ENCODE results near the gene SNTB2. TPM values are rescaled to one million over a fixed set of nuclear protein-coding genes. Genes with fewer than 3 reads are reported as not detected.

Gene SNTB2
- total and polyA plus RNA-seq, 2 of the 13 experiments (the other 11 are each of a cell fraction or from before 2014, with no cell fraction given) = 11.5 to 19.2 TPM

DNA sequence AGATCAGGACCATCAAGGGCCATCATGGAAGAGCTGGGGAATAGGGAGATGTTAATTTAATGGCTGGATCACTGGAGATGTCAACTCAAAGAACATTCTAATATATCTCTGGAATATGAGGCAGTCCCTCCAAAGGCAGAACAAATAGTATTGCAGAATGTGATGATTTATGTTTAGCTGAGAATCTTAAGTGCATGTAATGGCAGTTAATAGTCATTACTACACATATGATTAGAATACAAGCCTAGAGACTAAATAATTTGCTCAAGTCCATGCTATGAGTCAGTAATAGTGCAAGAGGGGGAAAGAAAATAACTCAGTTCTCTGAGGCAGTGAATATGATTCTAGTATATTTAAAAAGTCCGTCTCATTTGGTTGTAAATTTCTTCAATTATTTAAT is 32.3 kb downstream of the SNTB2 start:
- BruUV-seq (replicated peaks) = no TSS peak
- H3K4me3 ChIP-seq (replicated peaks in 1 of 3; ENCODE audit: insufficient read depth in 1 of 3, low read depth in 2 of 3, low read length in 3 of 3) = no peak overlapping the region
- H3K79me2 ChIP-seq (ENCODE audit: insufficient read depth, low read length) = peaks cover 25% of the 10 kb centered on the region
- POLR2A ChIA-PET = no interaction called here
- H3K27ac ChIP-seq (ENCODE audit: extremely low read length, insufficient read depth, low read length) = no peak overlapping the region
- H3K36me3 ChIP-seq (replicated peaks in 1 of 2; ENCODE audit: control insufficient read depth in 1 of 2, insufficient read depth in 2 of 2, low read length in 2 of 2) = no peaks in the 10 kb centered on the region
- no peak for ATAC-seq
- no peak overlapping the region for H3K4me2 ChIP-seq (ENCODE audit: low read depth, low read length)
- FAIRE-seq = no peak
- no peak overlapping the region for H2AFZ ChIP-seq (ENCODE audit: low read length)
- 96% methylated on average over 1 of the region's 1 CpG for WGBS (ENCODE audit: low lambda C conversion rate)
- in situ Hi-C loops (cut with HindIII; ENCODE audit: extremely low pct_ligation_motif_present, low pct_unique_long_range_greater_than_20kb) = no loop called here
- no peaks in the 10 kb centered on the region for H4K20me1 ChIP-seq (ENCODE audit: insufficient read depth, low read length)
- intact Hi-C loops (cut with micrococcal nuclease; ENCODE audit: unreplicated experiment) = no loop called here
- no peaks in the 10 kb centered on the region for H3K27me3 ChIP-seq (ENCODE audit: control insufficient read depth in 1 of 2, insufficient read depth in 2 of 2, low read length in 2 of 2)
- DNase-seq (ENCODE audit: low spot score) = no peak
- H3K9ac ChIP-seq (ENCODE audit: insufficient read depth, low read depth, low read length) = no peak overlapping the region
- CTCF ChIA-PET (ENCODE audit: low intra/inter-chr PET ratio, low total read pairs) = no interaction called here
- peaks cover 45% of the 10 kb centered on the region for H3K4me1 ChIP-seq (ENCODE audit: insufficient read depth, low read length)
- H3K9me3 ChIP-seq (ENCODE audit: low read length) = no peaks in the 10 kb centered on the region
- no peak for TF ChIP-seq MYC (CRISPR knock-in tag; IDR thresholded peaks at IDR 0.05; ENCODE audit: borderline replicate concordance)
- TF ChIP-seq ZMYM2 (CRISPR knock-in tag; IDR thresholded peaks at IDR 0.05) = no peak
- TF ChIP-seq, protein P1, sequence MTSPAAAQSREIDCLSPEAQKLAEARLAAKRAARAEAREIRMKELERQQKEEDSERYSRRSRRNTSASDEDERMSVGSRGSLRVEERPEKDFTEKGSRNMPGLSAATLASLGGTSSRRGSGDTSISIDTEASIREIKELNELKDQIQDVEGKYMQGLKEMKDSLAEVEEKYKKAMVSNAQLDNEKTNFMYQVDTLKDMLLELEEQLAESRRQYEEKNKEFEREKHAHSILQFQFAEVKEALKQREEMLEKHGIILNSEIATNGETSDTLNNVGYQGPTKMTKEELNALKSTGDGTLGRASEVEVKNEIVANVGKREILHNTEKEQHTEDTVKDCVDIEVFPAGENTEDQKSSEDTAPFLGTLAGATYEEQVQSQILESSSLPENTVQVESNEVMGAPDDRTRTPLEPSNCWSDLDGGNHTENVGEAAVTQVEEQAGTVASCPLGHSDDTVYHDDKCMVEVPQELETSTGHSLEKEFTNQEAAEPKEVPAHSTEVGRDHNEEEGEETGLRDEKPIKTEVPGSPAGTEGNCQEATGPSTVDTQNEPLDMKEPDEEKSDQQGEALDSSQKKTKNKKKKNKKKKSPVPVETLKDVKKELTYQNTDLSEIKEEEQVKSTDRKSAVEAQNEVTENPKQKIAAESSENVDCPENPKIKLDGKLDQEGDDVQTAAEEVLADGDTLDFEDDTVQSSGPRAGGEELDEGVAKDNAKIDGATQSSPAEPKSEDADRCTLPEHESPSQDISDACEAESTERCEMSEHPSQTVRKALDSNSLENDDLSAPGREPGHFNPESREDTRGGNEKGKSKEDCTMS (CRISPR knock-in tag; conservative IDR thresholded peaks at IDR 0.05) = no peak
- TF ChIP-seq RAD21 (CRISPR knock-in tag; IDR thresholded peaks at IDR 0.05) = no peak
- TF ChIP-seq POGZ (CRISPR knock-in tag; IDR thresholded peaks at IDR 0.05) = no peak

DNA sequence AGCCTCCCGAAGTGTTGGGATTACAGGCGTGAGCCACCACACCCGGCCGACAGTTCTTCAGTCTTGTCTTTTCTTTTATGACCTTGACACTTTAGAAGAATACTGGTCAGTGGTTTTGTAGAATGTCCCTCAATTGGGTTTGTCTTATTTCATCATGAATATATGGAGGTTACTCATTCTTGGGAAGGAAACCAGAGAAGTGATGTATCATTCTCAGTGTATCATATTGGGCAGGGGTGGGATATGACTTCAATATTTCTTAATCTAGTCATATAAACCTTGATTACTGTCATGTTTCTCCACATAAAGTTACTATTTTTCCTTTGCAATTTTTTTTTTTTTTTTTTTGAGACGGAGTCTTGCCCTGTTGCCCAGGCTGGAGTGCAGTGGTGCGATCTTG is 36.9 kb downstream of the SNTB2 start:
- no peak overlapping the region for H3K4me3 ChIP-seq (replicated peaks in 1 of 3; ENCODE audit: insufficient read depth in 1 of 3, low read depth in 2 of 3, low read length in 3 of 3)
- H3K27ac ChIP-seq (ENCODE audit: extremely low read length, insufficient read depth, low read length) = no peak overlapping the region
- ATAC-seq (no peak), DNase-seq (ENCODE audit: low spot score) (no peak), FAIRE-seq (no peak)
- BruUV-seq (replicated peaks) = no TSS peak
- ChIA-PET POLR2A (no interaction called here), CTCF (ENCODE audit: low intra/inter-chr PET ratio, low total read pairs) (no interaction called here)
- H2AFZ ChIP-seq (ENCODE audit: low read length) = no peak overlapping the region
- WGBS (ENCODE audit: low lambda C conversion rate) = 98% methylated on average over 6 of the region's 6 CpGs
- in situ Hi-C loops (cut with HindIII; ENCODE audit: extremely low pct_ligation_motif_present, low pct_unique_long_range_greater_than_20kb) = no loop called here
- H3K36me3 ChIP-seq (replicated peaks in 1 of 2; ENCODE audit: control insufficient read depth in 1 of 2, insufficient read depth in 2 of 2, low read length in 2 of 2) = no peaks in the 10 kb centered on the region
- no peak overlapping the region for H3K9ac ChIP-seq (ENCODE audit: insufficient read depth, low read depth, low read length)
- H3K27me3 ChIP-seq (ENCODE audit: control insufficient read depth in 1 of 2, insufficient read depth in 2 of 2, low read length in 2 of 2) = no peaks in the 10 kb centered on the region
- H3K4me2 ChIP-seq (ENCODE audit: low read depth, low read length) = no peak overlapping the region
- H3K9me3 ChIP-seq (ENCODE audit: low read length) = no peaks in the 10 kb centered on the region
- intact Hi-C loops (cut with micrococcal nuclease; ENCODE audit: unreplicated experiment) = loop anchor here (5.0 kb wide), 1 partner anchor 37 kb away; the partner anchor contains the start of gene SNTB2
- H3K79me2 ChIP-seq (ENCODE audit: insufficient read depth, low read length) = peaks cover 9% of the 10 kb centered on the region
- H4K20me1 ChIP-seq (ENCODE audit: insufficient read depth, low read length) = no peaks in the 10 kb centered on the region
- peaks cover 28% of the 10 kb centered on the region for H3K4me1 ChIP-seq (ENCODE audit: insufficient read depth, low read length)
- TF ChIP-seq SRSF4 (IDR thresholded peaks at IDR 0.05; ENCODE audit: low read depth, low read length, poor library complexity, severe bottlenecking) = no peak
- TF ChIP-seq, protein P2, sequence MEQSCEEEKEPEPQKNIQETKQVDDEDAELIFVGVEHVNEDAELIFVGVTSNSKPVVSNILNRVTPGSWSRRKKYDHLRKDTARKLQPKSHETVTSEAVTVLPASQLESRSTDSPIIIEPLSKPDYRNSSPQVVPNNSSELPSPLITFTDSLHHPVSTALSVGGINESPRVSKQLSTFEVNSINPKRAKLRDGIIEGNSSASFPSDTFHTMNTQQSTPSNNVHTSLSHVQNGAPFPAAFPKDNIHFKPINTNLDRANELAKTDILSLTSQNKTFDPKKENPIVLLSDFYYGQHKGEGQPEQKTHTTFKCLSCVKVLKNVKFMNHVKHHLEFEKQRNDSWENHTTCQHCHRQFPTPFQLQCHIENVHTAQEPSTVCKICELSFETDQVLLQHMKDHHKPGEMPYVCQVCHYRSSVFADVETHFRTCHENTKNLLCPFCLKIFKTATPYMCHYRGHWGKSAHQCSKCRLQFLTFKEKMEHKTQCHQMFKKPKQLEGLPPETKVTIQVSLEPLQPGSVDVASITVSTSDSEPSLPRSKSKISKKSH (CRISPR knock-in tag; IDR thresholded peaks at IDR 0.05; ENCODE audit: borderline replicate concordance) = no peak
- TF ChIP-seq, protein P3, sequence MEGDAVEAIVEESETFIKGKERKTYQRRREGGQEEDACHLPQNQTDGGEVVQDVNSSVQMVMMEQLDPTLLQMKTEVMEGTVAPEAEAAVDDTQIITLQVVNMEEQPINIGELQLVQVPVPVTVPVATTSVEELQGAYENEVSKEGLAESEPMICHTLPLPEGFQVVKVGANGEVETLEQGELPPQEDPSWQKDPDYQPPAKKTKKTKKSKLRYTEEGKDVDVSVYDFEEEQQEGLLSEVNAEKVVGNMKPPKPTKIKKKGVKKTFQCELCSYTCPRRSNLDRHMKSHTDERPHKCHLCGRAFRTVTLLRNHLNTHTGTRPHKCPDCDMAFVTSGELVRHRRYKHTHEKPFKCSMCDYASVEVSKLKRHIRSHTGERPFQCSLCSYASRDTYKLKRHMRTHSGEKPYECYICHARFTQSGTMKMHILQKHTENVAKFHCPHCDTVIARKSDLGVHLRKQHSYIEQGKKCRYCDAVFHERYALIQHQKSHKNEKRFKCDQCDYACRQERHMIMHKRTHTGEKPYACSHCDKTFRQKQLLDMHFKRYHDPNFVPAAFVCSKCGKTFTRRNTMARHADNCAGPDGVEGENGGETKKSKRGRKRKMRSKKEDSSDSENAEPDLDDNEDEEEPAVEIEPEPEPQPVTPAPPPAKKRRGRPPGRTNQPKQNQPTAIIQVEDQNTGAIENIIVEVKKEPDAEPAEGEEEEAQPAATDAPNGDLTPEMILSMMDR (CRISPR knock-in tag; IDR thresholded peaks at IDR 0.05) = no peak
- TF ChIP-seq TBL1XR1 (IDR thresholded peaks at IDR 0.05; ENCODE audit: borderline replicate concordance, low read length, partially characterized antibody) = no peak
- TF ChIP-seq TARDBP (CRISPR knock-in tag; IDR thresholded peaks at IDR 0.05) = no peak
- no peak for TF ChIP-seq ZFX (CRISPR knock-in tag; IDR thresholded peaks at IDR 0.05; ENCODE audit: low read depth)
- no peak for TF ChIP-seq TBP (CRISPR knock-in tag; IDR thresholded peaks at IDR 0.05)
